ENCODE measurements around the gene NRIP3. TPM values are rescaled to one million over a fixed set of nuclear protein-coding genes. Genes with fewer than 3 reads are reported as not detected.
"Not testable (repeated sequence)": the region's sequence is repeated elsewhere in the genome, so short reads cannot be mapped to it uniquely, and the experiment has no call there.

NRIP3 gene
- total and polyA plus RNA-seq, 9 of the 15 experiments (the other 6 are each of a cell fraction or from before 2014, with no cell fraction given), result 4.4 to 18.7 (median 11.6) TPM

GRCh38 chr11:8987446-8987845 is 16.4 kb downstream of the NRIP3 start (continued):
- TF ChIP-seq L3MBTL2 (IDR thresholded peaks at IDR 0.05), result no peak

DNA sequence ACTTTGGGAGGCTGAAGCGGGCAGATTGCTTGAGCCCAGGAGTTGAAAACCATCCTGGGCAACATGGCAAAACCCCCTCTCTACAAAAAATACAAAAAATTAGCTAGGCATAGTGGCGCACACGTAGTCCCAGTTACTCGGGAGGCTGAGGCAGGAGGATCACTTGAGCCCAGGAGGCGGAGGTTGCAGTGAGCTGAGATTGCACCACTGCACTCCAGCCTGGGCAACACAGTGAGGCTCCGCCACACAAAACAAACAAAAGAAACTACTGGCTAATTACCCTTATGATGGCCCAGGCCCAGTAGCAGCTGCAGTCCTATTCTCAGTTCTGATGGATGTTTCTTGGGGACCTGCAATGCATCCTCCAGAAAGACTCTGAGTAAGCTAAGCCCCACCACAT is 17.0 kb downstream of the NRIP3 start:
- POLR2A ChIA-PET, result interaction anchor here (1.6 to 3.4 kb wide), 2 partner anchors 14 to 23 kb away, joined by 5 to 12 read pairs; partner anchors contain the start of gene TMEM9B
- H3K27me3 ChIP-seq (ENCODE audit: control insufficient read depth in 2 of 2, insufficient read depth in 2 of 2, low read length in 2 of 2); H3K4me2 ChIP-seq (ENCODE audit: insufficient read depth, low read length); CTCF ChIA-PET (ENCODE audit: low intra/inter-chr PET ratio); BruUV-seq (replicated peaks); H3K79me2 ChIP-seq (ENCODE audit: control insufficient read depth, insufficient read depth, low read length); H3K27ac ChIP-seq (ENCODE audit: extremely low read depth, low read depth, low read length); H3K9me3 ChIP-seq (replicated peaks; ENCODE audit: control insufficient read depth, insufficient read depth, low read depth, low read length); H3K4me3 ChIP-seq; intact Hi-C loops (cut with micrococcal nuclease); H3K9me1 ChIP-seq (ENCODE audit: control insufficient read depth, insufficient read depth, low read length); H4K20me1 ChIP-seq (replicated peaks; ENCODE audit: control insufficient read depth, insufficient read depth, low read length); H3K36me3 ChIP-seq (ENCODE audit: control insufficient read depth, insufficient read depth, low read length); in situ Hi-C loops (cut with MboI); ATAC-seq; DNase-seq (ENCODE audit: extremely low read depth in 1 of 4, low spot score in 3 of 4); H2AFZ ChIP-seq (ENCODE audit: low read depth, low read length); FAIRE-seq; H3K9ac ChIP-seq (ENCODE audit: insufficient read depth in 1 of 2, low read depth in 2 of 2, low read length in 2 of 2): not testable (repeated sequence)
- H3K4me1 ChIP-seq (replicated peaks in 1 of 2; ENCODE audit: control insufficient read depth in 2 of 2, insufficient read depth in 2 of 2, low read length in 2 of 2), result peaks cover 6 to 30% of the 10 kb centered on the region in 2 experiments
- WGBS (ENCODE audit: insufficient coverage, low coverage, missing lambda C conversion rate), result 95% methylated on average over 6 of the region's 6 CpGs

GRCh38 chr11:8985462-8985861 is 18.3 kb downstream of the NRIP3 start:
- no peak overlapping the region for H3K4me3 ChIP-seq
- CTCF ChIA-PET (ENCODE audit: low intra/inter-chr PET ratio), result no interaction called here
- intact Hi-C loops (cut with micrococcal nuclease), result no loop called here
- no peaks in the 10 kb centered on the region for H3K9me1 ChIP-seq (ENCODE audit: control insufficient read depth, insufficient read depth, low read length)
- H3K27me3 ChIP-seq (ENCODE audit: control insufficient read depth in 2 of 2, insufficient read depth in 2 of 2, low read length in 2 of 2), result no peaks in the 10 kb centered on the region
- WGBS (ENCODE audit: insufficient coverage, low coverage, missing lambda C conversion rate), result 78% methylated on average over 5 of the region's 5 CpGs
- H3K36me3 ChIP-seq (ENCODE audit: control insufficient read depth, insufficient read depth, low read length), result peaks cover 5% of the 10 kb centered on the region; the same call in 1 of the 3 replicates
- POLR2A ChIA-PET, result interaction anchor here (1.1 kb wide), 1 partner anchor 9 kb away, joined by 4 read pairs; no protein-coding TSS in a partner anchor
- no TSS peak for BruUV-seq (replicated peaks)
- no peak for FAIRE-seq
- no peaks in the 10 kb centered on the region for H3K9me3 ChIP-seq (replicated peaks; ENCODE audit: control insufficient read depth, insufficient read depth, low read depth, low read length)
- H2AFZ ChIP-seq (ENCODE audit: low read depth, low read length), result no peak overlapping the region
- H3K27ac ChIP-seq (ENCODE audit: extremely low read depth, low read depth, low read length), result no peak overlapping the region
- DNase-seq (ENCODE audit: extremely low read depth in 1 of 4, low spot score in 3 of 4), result no peak
- in situ Hi-C loops (cut with MboI), result no loop called here
- no peak overlapping the region for H3K4me2 ChIP-seq (ENCODE audit: insufficient read depth, low read length)
- H3K79me2 ChIP-seq (ENCODE audit: control insufficient read depth, insufficient read depth, low read length), result no peaks in the 10 kb centered on the region
- no peaks in the 10 kb centered on the region for H4K20me1 ChIP-seq (replicated peaks; ENCODE audit: control insufficient read depth, insufficient read depth, low read length)
- no peak overlapping the region for H3K9ac ChIP-seq (ENCODE audit: insufficient read depth in 1 of 2, low read depth in 2 of 2, low read length in 2 of 2)
- peaks cover 4 to 30% of the 10 kb centered on the region in 2 experiments for H3K4me1 ChIP-seq (replicated peaks in 1 of 2; ENCODE audit: control insufficient read depth in 2 of 2, insufficient read depth in 2 of 2, low read length in 2 of 2)
- ATAC-seq, result no peak
- TF ChIP-seq KAT2B (IDR thresholded peaks at IDR 0.05; ENCODE audit: low read depth, low read length) (no peak), SOX6 (IDR thresholded peaks at IDR 0.05) (no peak), MTF1 (CRISPR knock-in tag; IDR thresholded peaks at IDR 0.05; ENCODE audit: borderline replicate concordance) (no peak), YY1 (IDR thresholded peaks at IDR 0.05; ENCODE audit: borderline replicate concordance in 1 of 3, control insufficient read depth in 1 of 3, extremely low read depth in 1 of 3, insufficient read depth in 3 of 3, insufficient read length in 1 of 3, insufficient replicate concordance in 2 of 3, low read depth in 1 of 3, low read length in 2 of 3) (no peak), SMAD3 (CRISPR knock-in tag; conservative IDR thresholded peaks at IDR 0.05) (no peak), HMGXB4 (CRISPR knock-in tag; IDR thresholded peaks at IDR 0.05) (no peak), ZNF644 (tag; IDR thresholded peaks at IDR 0.05; ENCODE audit: low read depth) (no peak), FIP1L1 (IDR thresholded peaks at IDR 0.05; ENCODE audit: low read depth, low read length, poor library complexity, severe bottlenecking) (no peak), XRCC3 (IDR thresholded peaks at IDR 0.05) (no peak)
- TF ChIP-seq, protein P1, sequence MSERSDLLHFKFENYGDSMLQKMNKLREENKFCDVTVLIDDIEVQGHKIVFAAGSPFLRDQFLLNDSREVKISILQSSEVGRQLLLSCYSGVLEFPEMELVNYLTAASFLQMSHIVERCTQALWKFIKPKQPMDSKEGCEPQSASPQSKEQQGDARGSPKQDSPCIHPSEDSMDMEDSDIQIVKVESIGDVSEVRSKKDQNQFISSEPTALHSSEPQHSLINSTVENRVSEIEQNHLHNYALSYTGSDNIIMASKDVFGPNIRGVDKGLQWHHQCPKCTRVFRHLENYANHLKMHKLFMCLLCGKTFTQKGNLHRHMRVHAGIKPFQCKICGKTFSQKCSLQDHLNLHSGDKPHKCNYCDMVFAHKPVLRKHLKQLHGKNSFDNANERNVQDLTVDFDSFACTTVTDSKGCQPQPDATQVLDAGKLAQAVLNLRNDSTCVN (CRISPR knock-in tag; IDR thresholded peaks at IDR 0.05), result no peak

Measured in K562 (cell line).